HFFc6 (cell line): ENCODE measurements around the gene NDUFB2. TPM values are rescaled to one million over a fixed set of nuclear protein-coding genes. Genes with fewer than 3 reads are reported as not detected.
A peak's percentile ranks its signal among the peaks of the same experiment; 100 is the strongest.

Experiments used
- DNase-seq: peaks from one replicate; pipeline ENCODE4 v3.0.0-alpha.2; 2018
- H3K27ac Mint-ChIP-seq: 2 replicates; pipeline ENCODE4 v1.8.0; 2020; ENCODE audit warnings: mild to moderate bottlenecking, mixed read lengths
- H3K27me3 Mint-ChIP-seq: 2 replicates; pipeline ENCODE4 v1.8.0; 2021; ENCODE audit warnings: mild to moderate bottlenecking, moderate library complexity, mixed read lengths; ENCODE audit not compliant: insufficient read depth
- H3K36me3 Mint-ChIP-seq: 2 replicates; pipeline ENCODE4 v1.8.0; 2021; ENCODE audit warnings: low read depth, mixed read lengths
- H3K4me1 Mint-ChIP-seq: 2 replicates; pipeline ENCODE4 v1.8.0; 2020; ENCODE audit warnings: low read depth, mixed read lengths
- H3K4me3 Mint-ChIP-seq: 2 replicates; pipeline ENCODE4 v1.8.0; 2020; ENCODE audit warnings: mild to moderate bottlenecking, moderate library complexity, mixed read lengths
- H3K9me3 Mint-ChIP-seq: 2 replicates; pipeline ENCODE4 v1.8.0; 2020; ENCODE audit warnings: mild to moderate bottlenecking, mixed read lengths
- CTCF ChIP-seq: fragments of 200-600 bp; sonication (generic); IDR thresholded peaks from 2 replicates; pipeline ENCODE4 v1.5.0; 2021; ENCODE audit warnings: antibody characterized with exemption, mild to moderate bottlenecking
- total RNA-seq, 6 experiments: library from RNA; stranded (reverse); fragmentation: NEBNext Ultra II Directional; extraction: Animal tissue kit (Norgen Biotek cat#: 25700); gene quantifications; 2 replicates in 1 of 6; 3 replicates in 5 of 6; pipeline ENCODE4 v1.2.3, GENCODE V29; 2021

Gene NDUFB2
- total RNA-seq, 6 experiments from 2014 or later: 176 to 254 (median 205) TPM

- Mint-ChIP-seq H3K36me3 (no peaks in the 10 kb centered on the region), H3K9me3 (no peaks in the 10 kb centered on the region), H3K27me3 (peaks cover 9% of the 10 kb centered on the region), H3K4me3 (no peak overlapping the region), H3K27ac (no peak overlapping the region), H3K4me1 (peaks cover 26% of the 10 kb centered on the region)
- no peak for TF ChIP-seq CTCF
- DNase-seq: no peak
These were observed 26.1 kb upstream of the NDUFB2 start for GRCh38 chr7:140670343-140670935.

GRCh38 chr7:140671966-140672365, 24.5 kb upstream of the NDUFB2 start:
- H3K27me3 Mint-ChIP-seq: peaks cover 2% of the 10 kb centered on the region

GRCh38 chr7:140672382-140673062, 24.0 kb upstream of the NDUFB2 start, which contains the start of gene ADCK2:
Gene ADCK2, plus strand, starts transcription at chr7:140672945. Its CDS starts 386 bp downstream, at chr7:140673331.
- DNase-seq: no peak
- Mint-ChIP-seq H3K27me3 (no peaks in the 10 kb centered on the region; the same call in 1 of the 2 replicates), H3K36me3 (no peaks in the 10 kb centered on the region), H3K27ac (peak within 1 kb of the TSS; percentile 14; the same call in 1 of the 2 replicates), H3K9me3 (no peaks in the 10 kb centered on the region), H3K4me3 (peak within 1 kb of the TSS; percentile 87), H3K4me1 (peaks cover 29% of the 10 kb centered on the region)
- no peak for TF ChIP-seq CTCF

More at GRCh38 chr7:140671966-140672365, 24.5 kb upstream of the NDUFB2 start:
- no peak overlapping the region for H3K27ac Mint-ChIP-seq
- TF ChIP-seq CTCF: no peak
- H3K9me3 Mint-ChIP-seq: no peaks in the 10 kb centered on the region
- no peak for DNase-seq
- no peaks in the 10 kb centered on the region for H3K36me3 Mint-ChIP-seq
- H3K4me1 Mint-ChIP-seq: peaks cover 29% of the 10 kb centered on the region
- peak overlapping the region; percentile 74 for H3K4me3 Mint-ChIP-seq

GRCh38 chr7:140673063-140673773, 23.3 kb upstream of the NDUFB2 start:
- no peak for DNase-seq
- Mint-ChIP-seq H3K4me3 (peak overlapping the region; percentile 87), H3K27ac (peak overlapping the region; percentile 14; the same call in 1 of the 2 replicates), H3K27me3 (no peaks in the 10 kb centered on the region; the same call in 1 of the 2 replicates), H3K9me3 (no peaks in the 10 kb centered on the region), H3K4me1 (peaks cover 29% of the 10 kb centered on the region), H3K36me3 (no peaks in the 10 kb centered on the region)
- TF ChIP-seq CTCF: peak; percentile 12; the same call in 1 of the 2 replicates

- H3K4me3 Mint-ChIP-seq: peak overlapping the region; percentile 87
- H3K27me3 Mint-ChIP-seq: no peaks in the 10 kb centered on the region; the same call in 1 of the 2 replicates
- no peak; the same call in 1 of the 2 replicates for TF ChIP-seq CTCF
- no peak for DNase-seq
- peaks cover 29% of the 10 kb centered on the region for H3K4me1 Mint-ChIP-seq
- no peaks in the 10 kb centered on the region for H3K9me3 Mint-ChIP-seq
- no peaks in the 10 kb centered on the region for H3K36me3 Mint-ChIP-seq
- H3K27ac Mint-ChIP-seq: peak overlapping the region; percentile 14; the same call in 1 of the 2 replicates
These were observed 22.7 kb upstream of the NDUFB2 start for GRCh38 chr7:140673774-140674155.
